GM23248 (cell line): Measurements from ENCODE around the gene ZNF334. TPM values are rescaled to one million over a fixed set of nuclear protein-coding genes. Genes with fewer than 3 reads are reported as not detected.

Source experiments
- DNase-seq: peaks from one replicate; pipeline ENCODE4 v3.0.0-alpha.2; 2015
- H2AFZ ChIP-seq: fragments of 200-600 bp; sonication (generic); 2 replicates; pipeline ENCODE4 v1.6.1; 2016; ENCODE audit warnings: antibody characterized with exemption
- H3F3A ChIP-seq: fragments of 200-600 bp; sonication (generic); 2 replicates; pipeline ENCODE4 v1.6.1; 2016; ENCODE audit warnings: mild to moderate bottlenecking, antibody characterized with exemption, mixed run types; ENCODE audit not compliant: insufficient read depth
- H3K27ac ChIP-seq: fragments of 200-600 bp; sonication (generic); 2 replicates; pipeline ENCODE4 v1.5.1; 2016; ENCODE audit warnings: mild to moderate bottlenecking
- H3K27me3 ChIP-seq: fragments of 200-600 bp; sonication (generic); replicated peaks from 2 replicates; pipeline ENCODE4 v1.6.1; 2016; ENCODE audit warnings: mild to moderate bottlenecking; ENCODE audit not compliant: insufficient read depth
- H3K36me3 ChIP-seq: fragments of 200-600 bp; sonication (generic); 2 replicates; pipeline ENCODE4 v1.6.1; 2016; ENCODE audit warnings: low read depth, mild to moderate bottlenecking
- H3K4me1 ChIP-seq: fragments of 200-600 bp; sonication (generic); 2 replicates; pipeline ENCODE4 v1.6.1; 2016; ENCODE audit warnings: mild to moderate bottlenecking; ENCODE audit not compliant: insufficient read depth
- H3K4me2 ChIP-seq: fragments of 200-600 bp; sonication (generic); one replicate; pipeline ENCODE4 v1.6.1; 2016; ENCODE audit warnings: mild to moderate bottlenecking; ENCODE audit not compliant: unreplicated experiment
- H3K4me3 ChIP-seq: fragments of 200-600 bp; sonication (generic); 2 replicates; pipeline ENCODE4 v1.5.1; 2016; ENCODE audit warnings: mild to moderate bottlenecking
- H3K79me2 ChIP-seq: fragments of 200-600 bp; sonication (generic); 2 replicates; pipeline ENCODE4 v1.6.1; 2016; ENCODE audit warnings: mild to moderate bottlenecking; ENCODE audit not compliant: insufficient read depth
- H3K9ac ChIP-seq: fragments of 200-600 bp; sonication (generic); 2 replicates; pipeline ENCODE4 v1.6.1; 2016; ENCODE audit warnings: mild to moderate bottlenecking
- H3K9me2 ChIP-seq: fragments of 200-600 bp; sonication (generic); 2 replicates; pipeline ENCODE4 v1.6.1; 2016; ENCODE audit warnings: mixed run types, mild to moderate bottlenecking, moderate library complexity; ENCODE audit not compliant: insufficient read depth
- H3K9me3 ChIP-seq: fragments of 200-600 bp; sonication (generic); one replicate; pipeline ENCODE4 v1.6.1; 2017; ENCODE audit warnings: low read depth
- H4K20me1 ChIP-seq: fragments of 200-600 bp; sonication (generic); 2 replicates; pipeline ENCODE4 v1.6.0; 2016; ENCODE audit not compliant: insufficient read depth
- EZH2 ChIP-seq: fragments of 200-600 bp; sonication (generic); IDR thresholded peaks from 2 replicates; pipeline ENCODE4 v1.6.1; 2018; ENCODE audit warnings: antibody characterized with exemption, mild to moderate bottlenecking; ENCODE audit not compliant: insufficient read depth, poor library complexity, severe bottlenecking
- EZH2phosphoT487 ChIP-seq: fragments of 200-600 bp; sonication (generic); IDR thresholded peaks from 2 replicates; pipeline ENCODE4 v1.6.1; 2018; ENCODE audit warnings: antibody characterized with exemption, moderate library complexity, mild to moderate bottlenecking, low read depth; ENCODE audit not compliant: insufficient read depth
- WGBS, 2 experiments: methylation state at CpG; one replicate each; pipeline ENCODE4 v1.1.6; 2015 to 2017; ENCODE audit warnings: low lambda C conversion rate in 2 of 2, low coverage in 1 of 2; ENCODE audit errors: missing lambda C conversion rate in 2 of 2; 5-methylcytosine and 5-hydroxymethylcytosine counted together
- in situ Hi-C: fragments of 300-500 bp; cut with MboI; formaldehyde crosslinking; loops from 2 replicates; pipeline ENCODE4 v1.15.0; 2020
- polyA plus RNA-seq: library from polyadenylated mRNA; unstranded; fragments of >200 nt; fragmentation: Nextera tagmentation; extraction: Ambion mirVana; gene quantifications from 2 replicates; pipeline ENCODE4 v1.2.1, GENCODE V29; 2016
- total RNA-seq: library from RNA; depleted of rRNA; stranded (reverse); fragments of >200 nt; shearing (Covaris generic); gene quantifications from 2 replicates; pipeline ENCODE4 v1.2.3, GENCODE V29; 2014

Gene ZNF334
- total and polyA plus RNA-seq, 2 experiments from 2014 or later, result 1.1 to 1.4 TPM

GRCh38 chr20:46550461-46550860, 37.1 kb upstream of the ZNF334 start, which contains the start of gene OCSTAMP:
Gene OCSTAMP (minus strand): TSS chr20:46550654. CDS start chr20:46550560, 94 bp downstream.
- 41 to 52% methylated on average over 9 of the region's 9 CpGs for WGBS, 2 experiments
- Histone ChIP-seq H3K79me2 (no peaks in the 10 kb centered on the region), H4K20me1 (no peaks in the 10 kb centered on the region), H3K9me3 (no peaks in the 10 kb centered on the region), H3F3A (no peaks in the 10 kb centered on the region), H3K4me3 (no peak within 1 kb of the TSS), H2AFZ (no peak within 1 kb of the TSS), H3K27ac (no peak within 1 kb of the TSS), H3K4me1 (no peaks in the 10 kb centered on the region), H3K4me2 (no peak within 1 kb of the TSS), H3K36me3 (no peaks in the 10 kb centered on the region), H3K9ac (no peak within 1 kb of the TSS), H3K9me2 (no peaks in the 10 kb centered on the region), H3K27me3 (no peaks in the 10 kb centered on the region)
- in situ Hi-C loops, result no loop called here
- DNase-seq, result no peak
- TF ChIP-seq EZH2 (no peak), EZH2phosphoT487 (no peak)

- no peaks in the 10 kb centered on the region for H3K9me2 ChIP-seq
- H3K36me3 ChIP-seq, result no peaks in the 10 kb centered on the region
- no peak overlapping the region for H3K27ac ChIP-seq
- H3K4me1 ChIP-seq, result no peaks in the 10 kb centered on the region
- DNase-seq, result no peak
- no peaks in the 10 kb centered on the region for H3K9me3 ChIP-seq
- no peaks in the 10 kb centered on the region for H4K20me1 ChIP-seq
- no peak overlapping the region for H3K4me2 ChIP-seq
- WGBS, 2 experiments, result 71 to 87% methylated on average over 4 of the region's 4 CpGs
- H3K9ac ChIP-seq, result no peak overlapping the region
- H3F3A ChIP-seq, result no peaks in the 10 kb centered on the region
- H3K79me2 ChIP-seq, result no peaks in the 10 kb centered on the region
- H3K4me3 ChIP-seq, result no peak overlapping the region
- TF ChIP-seq EZH2 (no peak), EZH2phosphoT487 (no peak)
- H3K27me3 ChIP-seq, result no peaks in the 10 kb centered on the region
- no peak overlapping the region for H2AFZ ChIP-seq
- in situ Hi-C loops, result no loop called here
Observed at GRCh38 chr20:46549188-46549972, 36.0 kb upstream of the ZNF334 start.

- Histone ChIP-seq H4K20me1 (no peaks in the 10 kb centered on the region), H3K27ac (no peak overlapping the region), H3K36me3 (no peaks in the 10 kb centered on the region), H3F3A (no peaks in the 10 kb centered on the region), H3K4me2 (no peak overlapping the region), H3K27me3 (no peaks in the 10 kb centered on the region), H3K9me2 (no peaks in the 10 kb centered on the region), H3K4me3 (no peak overlapping the region), H3K9me3 (no peaks in the 10 kb centered on the region), H3K79me2 (no peaks in the 10 kb centered on the region), H3K9ac (no peak overlapping the region), H2AFZ (no peak overlapping the region), H3K4me1 (no peaks in the 10 kb centered on the region)
- 41 to 43% methylated on average over 5 of the region's 5 CpGs for WGBS, 2 experiments
- in situ Hi-C loops, result no loop called here
- no peak for DNase-seq
- no peak for TF ChIP-seq EZH2phosphoT487
- no peak for TF ChIP-seq EZH2
Observed at GRCh38 chr20:46548688-46549087, 35.3 kb upstream of the ZNF334 start.

- H3K4me1 ChIP-seq, result no peaks in the 10 kb centered on the region
- in situ Hi-C loops, result no loop called here
- no peaks in the 10 kb centered on the region for H3K9me3 ChIP-seq
- H3K36me3 ChIP-seq, result no peaks in the 10 kb centered on the region
- DNase-seq, result no peak
- H3K27me3 ChIP-seq, result no peaks in the 10 kb centered on the region
- 56 to 61% methylated on average over 6 of the region's 6 CpGs for WGBS, 2 experiments
- H3K79me2 ChIP-seq, result no peaks in the 10 kb centered on the region
- no peak overlapping the region for H3K4me2 ChIP-seq
- no peak overlapping the region for H2AFZ ChIP-seq
- no peak overlapping the region for H3K27ac ChIP-seq
- H3K9me2 ChIP-seq, result no peaks in the 10 kb centered on the region
- TF ChIP-seq EZH2, result no peak
- no peak for TF ChIP-seq EZH2phosphoT487
- H3F3A ChIP-seq, result no peaks in the 10 kb centered on the region
- H3K9ac ChIP-seq, result no peak overlapping the region
- no peaks in the 10 kb centered on the region for H4K20me1 ChIP-seq
- no peak overlapping the region for H3K4me3 ChIP-seq
Observed at GRCh38 chr20:46547995-46548394, 34.6 kb upstream of the ZNF334 start.
